CD4-positive, alpha-beta T cell treated with Interferon alpha-2 for 1 hour (primary cell): ENCODE results near the gene LYPD3.
A peak's percentile ranks its signal among the peaks of the same experiment; 100 is the strongest.
"Not testable (repeated sequence)": the region's sequence is repeated elsewhere in the genome, so short reads cannot be mapped to it uniquely, and the experiment has no call there.

ENCODE experiments used
- DNase-seq, 2 donors: peaks; one replicate each; pipeline ENCODE4 v3.0.0-alpha.2; 2020 to 2022

LYPD3 gene

GRCh38 chr19:43465468-43466120, at the start of gene LYPD3:
LYPD3 (minus strand) TSS chr19:43465608; CDS start chr19:43465571, 37 bp downstream.
- peak in 1 of 2 donors; percentile 53 for DNase-seq

- DNase-seq: not testable (repeated sequence)
Measured at GRCh38 chr19:43512399-43512798, 47.0 kb upstream of the LYPD3 start.

GRCh38 chr19:43511324-43511723, 45.9 kb upstream of the LYPD3 start:
- DNase-seq: no peak

- DNase-seq: no peak
Measured at GRCh38 chr19:43510713-43511112, 45.3 kb upstream of the LYPD3 start.

GRCh38 chr19:43507880-43508279, 42.5 kb upstream of the LYPD3 start:
- DNase-seq: no peak

GRCh38 chr19:43506629-43507028, 41.2 kb upstream of the LYPD3 start:
- no peak for DNase-seq

- peak in 1 of 2 donors; percentile 20 for DNase-seq
Measured at GRCh38 chr19:43505941-43506340, 40.5 kb upstream of the LYPD3 start.

- no peak for DNase-seq
Measured at GRCh38 chr19:43505186-43505456, 39.7 kb upstream of the LYPD3 start.

- peak; percentile 46 to 67 for DNase-seq
Measured at GRCh38 chr19:43504426-43505185, 39.2 kb upstream of the LYPD3 start, which contains the start of gene PHLDB3. PHLDB3 (minus strand) TSS chr19:43504746; CDS start chr19:43504118, 628 bp downstream.

GRCh38 chr19:43503501-43504425, 38.4 kb upstream of the LYPD3 start:
- peak; percentile 98 to 99 for DNase-seq

- no peak for DNase-seq
Measured at GRCh38 chr19:43502419-43502976, 37.1 kb upstream of the LYPD3 start.

- no peak for DNase-seq
Measured at GRCh38 chr19:43501661-43502418, 36.4 kb upstream of the LYPD3 start.

GRCh38 chr19:43499042-43499441, 33.6 kb upstream of the LYPD3 start:
- no peak for DNase-seq

GRCh38 chr19:43498233-43498842, 32.9 kb upstream of the LYPD3 start:
- no peak for DNase-seq

- DNase-seq: no peak
Measured at GRCh38 chr19:43496960-43497359, 31.6 kb upstream of the LYPD3 start.

- DNase-seq: no peak
Measured at GRCh38 chr19:43495082-43495481, 29.7 kb upstream of the LYPD3 start.

GRCh38 chr19:43490759-43491158, 25.4 kb upstream of the LYPD3 start:
- no peak for DNase-seq

GRCh38 chr19:43489979-43490599, 24.7 kb upstream of the LYPD3 start:
- DNase-seq: no peak

- no peak for DNase-seq
Measured at GRCh38 chr19:43489310-43489709, 23.9 kb upstream of the LYPD3 start.

- no peak for DNase-seq
Measured at GRCh38 chr19:43488179-43488578, 22.8 kb upstream of the LYPD3 start.

- DNase-seq: no peak
Measured at GRCh38 chr19:43486412-43486811, 21.0 kb upstream of the LYPD3 start.
